ENCODE measurements around the gene CT83. TPM values are rescaled to one million over a fixed set of nuclear protein-coding genes. Genes with fewer than 3 reads are reported as not detected.

CT83 gene
- not detected in 2 replicates for total RNA-seq (2022)
- not detected for Bru-seq, nascent RNA
- percentile 21 among the genes with signal in this experiment for BruChase-seq, experiment 1, labeled RNA remaining after a 6-hour chase
- BruChase-seq, experiment 2, labeled RNA remaining after a 2-hour chase: not detected
- long read RNA-seq: 0 reads

DNA sequence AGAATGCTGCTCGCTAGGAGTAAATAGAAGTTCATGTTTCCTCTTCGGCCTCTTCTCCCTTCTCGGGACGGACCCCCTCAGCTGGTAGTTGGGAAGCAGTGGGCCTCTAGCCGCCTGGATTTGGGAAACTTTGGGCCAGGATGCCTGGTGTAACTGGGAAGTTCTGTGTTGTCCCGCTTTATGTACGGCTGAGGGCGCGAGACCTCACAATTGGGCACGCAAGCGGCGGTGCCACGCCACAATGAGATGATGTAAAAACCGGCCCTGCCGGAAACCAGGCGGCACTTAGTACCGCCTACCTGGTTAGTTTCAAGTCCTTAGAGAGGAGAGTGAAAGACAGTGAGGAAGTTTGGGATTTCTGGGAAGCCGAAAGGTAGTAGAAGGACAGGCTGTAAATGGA, at the start of gene CT83:
Gene CT83, minus strand, starts transcription at position 155 of the 400 bp plus-strand sequence. Its CDS starts 120 bp downstream, at position 35.
- ChIA-PET POLR2A (no interaction called here), CTCF (interaction anchor here (1.1 kb wide), 1 partner anchor 27 kb away, joined by 4 read pairs; no protein-coding TSS in a partner anchor)
- peaks cover 7% of the 10 kb centered on the region for H3K36me3 Mint-ChIP-seq (ENCODE audit: insufficient read depth, unreplicated experiment)
- no peaks in the 10 kb centered on the region for H3K9me3 Mint-ChIP-seq (ENCODE audit: unreplicated experiment)
- intact Hi-C loops (cut with micrococcal nuclease): no loop called here
- H3K4me1 Mint-ChIP-seq (ENCODE audit: insufficient read depth, unreplicated experiment): no peaks in the 10 kb centered on the region
- BruUV-seq (replicated peaks): no TSS peak
- TF ChIP-seq CTCF (IDR thresholded peaks at IDR 0.05; ENCODE audit: unreplicated experiment): no peak
- no peak for DNase-seq (ENCODE audit: unreplicated experiment)
- no peak within 1 kb of the TSS for H3K4me3 Mint-ChIP-seq (ENCODE audit: unreplicated experiment)
- H3K27me3 Mint-ChIP-seq (ENCODE audit: insufficient read depth, unreplicated experiment): peaks cover 59% of the 10 kb centered on the region
- no peak within 1 kb of the TSS for H3K27ac Mint-ChIP-seq (ENCODE audit: low read depth, unreplicated experiment)

GRCh38 chrX:116499780-116500179, 37.0 kb upstream of the CT83 start:
- POLR2A ChIA-PET: no interaction called here
- intact Hi-C loops (cut with micrococcal nuclease): loop anchor here (10.0 kb wide), 3 partner anchors 1485 to 1755 kb away; no protein-coding TSS in a partner anchor

GRCh38 chrX:116493271-116493670, 30.5 kb upstream of the CT83 start:
- H3K4me3 Mint-ChIP-seq (ENCODE audit: unreplicated experiment): no peak overlapping the region
- no peak for DNase-seq (ENCODE audit: unreplicated experiment)
- H3K9me3 Mint-ChIP-seq (ENCODE audit: unreplicated experiment): no peaks in the 10 kb centered on the region
- peaks cover 40% of the 10 kb centered on the region for H3K27me3 Mint-ChIP-seq (ENCODE audit: insufficient read depth, unreplicated experiment)
- POLR2A ChIA-PET: no interaction called here
- no peaks in the 10 kb centered on the region for H3K4me1 Mint-ChIP-seq (ENCODE audit: insufficient read depth, unreplicated experiment)
- no peak overlapping the region for H3K27ac Mint-ChIP-seq (ENCODE audit: low read depth, unreplicated experiment)
- TF ChIP-seq CTCF (IDR thresholded peaks at IDR 0.05; ENCODE audit: unreplicated experiment): no peak
- BruUV-seq (replicated peaks): no TSS peak
- CTCF ChIA-PET: no interaction called here
- no peaks in the 10 kb centered on the region for H3K36me3 Mint-ChIP-seq (ENCODE audit: insufficient read depth, unreplicated experiment)
- intact Hi-C loops (cut with micrococcal nuclease): loop anchor here (5.0 to 10.0 kb wide), 4 partner anchors 469 to 1762 kb away; no protein-coding TSS in a partner anchor

More at GRCh38 chrX:116499780-116500179, 37.0 kb upstream of the CT83 start:
- H3K4me3 Mint-ChIP-seq (ENCODE audit: unreplicated experiment): no peak overlapping the region
- peaks cover 47% of the 10 kb centered on the region for H3K27me3 Mint-ChIP-seq (ENCODE audit: insufficient read depth, unreplicated experiment)
- no peaks in the 10 kb centered on the region for H3K36me3 Mint-ChIP-seq (ENCODE audit: insufficient read depth, unreplicated experiment)
- DNase-seq (ENCODE audit: unreplicated experiment): peak; percentile 81
- H3K9me3 Mint-ChIP-seq (ENCODE audit: unreplicated experiment): no peaks in the 10 kb centered on the region
- H3K27ac Mint-ChIP-seq (ENCODE audit: low read depth, unreplicated experiment): no peak overlapping the region
- H3K4me1 Mint-ChIP-seq (ENCODE audit: insufficient read depth, unreplicated experiment): peaks cover 10% of the 10 kb centered on the region
- no TSS peak for BruUV-seq (replicated peaks)
- TF ChIP-seq CTCF (IDR thresholded peaks at IDR 0.05; ENCODE audit: unreplicated experiment): no peak
- CTCF ChIA-PET: interaction anchor here (0.7 kb wide), 1 partner anchor 1594 kb away, joined by 3 read pairs; no protein-coding TSS in a partner anchor

DNA sequence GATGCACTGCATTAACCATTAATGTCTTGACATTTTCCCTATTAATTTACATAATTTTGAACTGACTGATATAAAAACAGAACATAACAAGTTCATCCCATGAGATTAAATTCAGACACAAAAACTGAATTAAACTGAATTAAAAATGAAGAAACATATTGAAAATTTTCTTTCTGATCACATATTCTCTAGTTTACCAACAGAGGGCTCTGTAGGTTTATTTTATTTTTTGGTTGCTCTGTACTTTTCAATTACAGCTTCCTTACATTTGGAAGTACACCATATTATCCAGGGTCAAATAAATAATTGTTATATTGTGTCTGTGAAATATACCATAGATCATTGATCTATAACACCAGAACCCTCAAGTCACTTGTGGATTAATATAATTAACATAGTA, 27.3 kb upstream of the CT83 start:
- POLR2A ChIA-PET: interaction anchor here (0.8 kb wide), 1 partner anchor 1254 kb away, joined by 3 read pairs; no protein-coding TSS in a partner anchor
- Mint-ChIP-seq H3K4me3 (ENCODE audit: unreplicated experiment) (no peak overlapping the region), H3K27ac (ENCODE audit: low read depth, unreplicated experiment) (no peak overlapping the region), H3K4me1 (ENCODE audit: insufficient read depth, unreplicated experiment) (no peaks in the 10 kb centered on the region), H3K36me3 (ENCODE audit: insufficient read depth, unreplicated experiment) (no peaks in the 10 kb centered on the region), H3K9me3 (ENCODE audit: unreplicated experiment) (no peaks in the 10 kb centered on the region), H3K27me3 (ENCODE audit: insufficient read depth, unreplicated experiment) (peaks cover 21% of the 10 kb centered on the region)
- BruUV-seq (replicated peaks): no TSS peak
- TF ChIP-seq CTCF (IDR thresholded peaks at IDR 0.05; ENCODE audit: unreplicated experiment): peak; percentile 36
- no peak for DNase-seq (ENCODE audit: unreplicated experiment)
- CTCF ChIA-PET: interaction anchor here (0.6 to 2.4 kb wide), 8 partner anchors 13 to 1766 kb away, joined by 3 to 8 read pairs (median 4); no protein-coding TSS in a partner anchor
- intact Hi-C loops (cut with micrococcal nuclease): loop anchor here (1.0 to 10.0 kb wide), 6 partner anchors 285 to 1765 kb away; no protein-coding TSS in a partner anchor
